B cell (primary cell): ENCODE data around the gene CCDC170. TPM values are rescaled to one million over a fixed set of nuclear protein-coding genes. Genes with fewer than 3 reads are reported as not detected.

Source experiments
- ATAC-seq: fragments of 200-7000 bp; cut with Tn5 transposase; one replicate; pipeline ENCODE4 v1.10.0; 2021; ENCODE audit warnings: low read depth, mild to moderate bottlenecking, moderate number of reproducible peaks, moderate library complexity
- CTCF ChIA-PET: fragments of 350-600 bp; sonication (Branson Sonifier 250); formaldehyde crosslinking; loops from one replicate; lab custom pipeline; 2021; ENCODE audit warnings: antibody characterized with exemption, inconsistent platforms; lab: Charles Lee
- POLR2A ChIA-PET: fragments of 350-600 bp; sonication (Branson Sonifier 250); formaldehyde crosslinking; loops from one replicate; lab custom pipeline; 2021; ENCODE audit warnings: antibody characterized with exemption; lab: Charles Lee
- DNase-seq: peaks from one replicate; pipeline ENCODE4 v3.0.0; 2013
- H2AFZ ChIP-seq: 2 replicates; pipeline ENCODE4 v1.6.1; 2012; ENCODE audit warnings: mild to moderate bottlenecking, low read depth, low read length; ENCODE audit not compliant: insufficient read depth, poor library complexity, severe bottlenecking
- H3K27ac ChIP-seq, 2 donors: 1 replicate in 1 of 2; 2 replicates in 1 of 2; pipeline ENCODE4 v1.5.1; 2012 to 2013; ENCODE audit warnings: low read length in 2 of 2, mild to moderate bottlenecking in 2 of 2, moderate library complexity in 1 of 2
- H3K27me3 ChIP-seq, 4 experiments: fragments of 200-600 bp in 1 of 4; sonication (generic) in 1 of 4; replicated peaks in 1 of 4; 1 replicate in 2 of 4; 2 replicates in 2 of 4; pipeline versions ENCODE4 v1.6.1 to v1.7.0; 2013 to 2016; ENCODE audit warnings: low read length in 3 of 4, mild to moderate bottlenecking in 2 of 4, mixed read lengths in 1 of 4, moderate library complexity in 1 of 4; ENCODE audit not compliant: insufficient read depth in 4 of 4, control insufficient read depth in 3 of 4; ENCODE audit errors: control extremely low read depth in 1 of 4
- H3K36me3 ChIP-seq, 2 experiments: replicated peaks in 1 of 2; 1 replicate in 1 of 2; 2 replicates in 1 of 2; pipeline versions ENCODE4 v1.6.1 to v1.7.1; 2013; ENCODE audit warnings: low read length in 1 of 2; ENCODE audit not compliant: insufficient read depth in 2 of 2, control insufficient read depth in 1 of 2; ENCODE audit errors: control extremely low read depth in 1 of 2, extremely low read depth in 1 of 2
- H3K4me1 ChIP-seq, 2 donors: fragments of 200-600 bp in 1 of 2; sonication (generic) in 1 of 2; 1 replicate in 1 of 2; 2 replicates in 1 of 2; pipeline versions ENCODE4 v1.5.1 to v1.6.1; 2013 to 2017; ENCODE audit warnings: low read length in 2 of 2; ENCODE audit not compliant: control insufficient read depth in 2 of 2, insufficient read depth in 2 of 2
- H3K4me2 ChIP-seq: replicated peaks from 2 replicates; pipeline ENCODE3; 2012; ENCODE audit warnings: mild to moderate bottlenecking, low read depth, low read length; ENCODE audit not compliant: poor library complexity, severe bottlenecking
- H3K4me3 ChIP-seq, 5 experiments: fragments of 200-600 bp in 1 of 5; sonication (generic) in 1 of 5; 1 replicate in 3 of 5; 2 replicates in 2 of 5; pipeline versions ENCODE4 v1.5.1 to v1.7.0; 2011 to 2016; ENCODE audit warnings: low read length in 4 of 5, mild to moderate bottlenecking in 4 of 5, low read depth in 2 of 5, control low read depth in 1 of 5, moderate library complexity in 1 of 5; ENCODE audit not compliant: insufficient read depth in 1 of 5; ENCODE audit errors: control extremely low read depth in 1 of 5, extremely low read depth in 1 of 5
- H3K79me2 ChIP-seq: fragments of 200-600 bp; sonication (generic); one replicate; pipeline ENCODE4 v1.6.0; 2016; ENCODE audit warnings: low read length; ENCODE audit not compliant: control insufficient read depth, insufficient read depth
- H3K9ac ChIP-seq: fragments of 200-600 bp; sonication (generic); 2 replicates; pipeline ENCODE4 v1.6.1; 2017; ENCODE audit warnings: mild to moderate bottlenecking, low read length, moderate library complexity
- H3K9me3 ChIP-seq, 3 donors: one replicate each; pipeline versions ENCODE4 v1.6.1 to v1.7.1; 2013; ENCODE audit warnings: low read length in 2 of 3; ENCODE audit not compliant: control insufficient read depth in 2 of 3, insufficient read depth in 1 of 3; ENCODE audit errors: control extremely low read depth in 1 of 3
- H4K20me1 ChIP-seq: 2 replicates; pipeline ENCODE4 v1.6.0; 2012; ENCODE audit warnings: mild to moderate bottlenecking, low read length; ENCODE audit not compliant: insufficient read depth, control insufficient read depth, poor library complexity, severe bottlenecking
- H3K27ac Mint-ChIP-seq: one replicate; pipeline ENCODE4 v1.8.0; 2021; ENCODE audit warnings: mixed read lengths
- H3K27me3 Mint-ChIP-seq: one replicate; pipeline ENCODE4 v1.8.0; 2021; ENCODE audit warnings: mixed read lengths
- H3K4me1 Mint-ChIP-seq: one replicate; pipeline ENCODE4 v1.8.0; 2021; ENCODE audit warnings: mixed read lengths
- H3K4me3 Mint-ChIP-seq: one replicate; pipeline ENCODE4 v1.8.0; 2021; ENCODE audit warnings: mixed read lengths
- H3K9me3 Mint-ChIP-seq: one replicate; pipeline ENCODE4 v1.8.0; 2022; ENCODE audit warnings: mixed read lengths; ENCODE audit not compliant: insufficient read depth
- EZH2 ChIP-seq: IDR thresholded peaks from 2 replicates; pipeline ENCODE4 v1.6.1; 2012; ENCODE audit warnings: borderline replicate concordance, low read depth, mild to moderate bottlenecking, moderate library complexity, low read length; ENCODE audit not compliant: insufficient read depth, poor library complexity, severe bottlenecking
- WGBS: methylation state at CpG from one replicate; pipeline ENCODE4 v1.1.5; 2013; ENCODE audit warnings: missing lambda C conversion rate; ENCODE audit not compliant: insufficient coverage; 5-methylcytosine and 5-hydroxymethylcytosine counted together
- intact Hi-C: fragments of 100-400 bp; cut with micrococcal nuclease; formaldehyde crosslinking; loops from one replicate; pipeline ENCODE4 v1.10.0; 2022
- polyA plus RNA-seq: library from polyadenylated mRNA; depleted of rRNA; stranded (reverse); fragments of >200 nt; gene quantifications from 2 replicates; pipeline ENCODE4 v1.2.3, GENCODE V29; 2012
- total RNA-seq, 2 donors: library from RNA; stranded (reverse); fragments of 120-200 nt in 1 of 2; gene quantifications; 1 replicate in 1 of 2; 2 replicates in 1 of 2; pipeline versions ENCODE4 v1.2.3 to v1.2.4, GENCODE V29; 2013 to 2022
- TF ChIP-seq, protein P1 (sequence below): fragments of 200-600 bp; IDR thresholded peaks from one replicate; pipeline ENCODE4 v1.8.0; 2022; ENCODE audit warnings: antibody characterized with exemption, mild to moderate bottlenecking

CCDC170 gene
- total and polyA plus RNA-seq, 2 donors (not counting 1 experiment from before 2014, with no cell fraction given): 0.01 TPM; not detected in 1

DNA sequence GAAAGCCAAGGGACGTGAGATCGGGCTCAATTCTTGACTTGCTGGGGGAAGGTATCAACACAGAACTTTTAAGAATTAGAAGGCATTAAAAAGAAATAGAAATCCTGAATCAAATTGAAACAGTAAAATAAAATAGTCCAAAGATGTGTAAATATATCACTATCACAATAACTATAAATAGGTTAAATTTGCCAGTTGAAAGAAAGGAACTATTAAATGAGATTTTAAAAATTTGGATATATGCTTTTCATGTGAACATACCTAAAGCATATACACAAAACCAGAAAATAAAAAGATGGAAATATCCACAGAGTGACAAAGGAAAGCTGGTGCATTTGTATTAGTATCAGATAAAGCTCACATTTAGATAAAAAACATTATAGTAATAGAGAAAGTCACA, 161.3 kb downstream of the CCDC170 start:
- CTCF ChIA-PET: no interaction called here
- no peaks in the 10 kb centered on the region for H3K79me2 ChIP-seq
- no peaks in the 10 kb centered on the region for H3K4me1 ChIP-seq
- no CpG with 5 or more reads among the region's 2 CpGs for WGBS
- no peak for TF ChIP-seq EZH2
- TF ChIP-seq, protein P1, sequence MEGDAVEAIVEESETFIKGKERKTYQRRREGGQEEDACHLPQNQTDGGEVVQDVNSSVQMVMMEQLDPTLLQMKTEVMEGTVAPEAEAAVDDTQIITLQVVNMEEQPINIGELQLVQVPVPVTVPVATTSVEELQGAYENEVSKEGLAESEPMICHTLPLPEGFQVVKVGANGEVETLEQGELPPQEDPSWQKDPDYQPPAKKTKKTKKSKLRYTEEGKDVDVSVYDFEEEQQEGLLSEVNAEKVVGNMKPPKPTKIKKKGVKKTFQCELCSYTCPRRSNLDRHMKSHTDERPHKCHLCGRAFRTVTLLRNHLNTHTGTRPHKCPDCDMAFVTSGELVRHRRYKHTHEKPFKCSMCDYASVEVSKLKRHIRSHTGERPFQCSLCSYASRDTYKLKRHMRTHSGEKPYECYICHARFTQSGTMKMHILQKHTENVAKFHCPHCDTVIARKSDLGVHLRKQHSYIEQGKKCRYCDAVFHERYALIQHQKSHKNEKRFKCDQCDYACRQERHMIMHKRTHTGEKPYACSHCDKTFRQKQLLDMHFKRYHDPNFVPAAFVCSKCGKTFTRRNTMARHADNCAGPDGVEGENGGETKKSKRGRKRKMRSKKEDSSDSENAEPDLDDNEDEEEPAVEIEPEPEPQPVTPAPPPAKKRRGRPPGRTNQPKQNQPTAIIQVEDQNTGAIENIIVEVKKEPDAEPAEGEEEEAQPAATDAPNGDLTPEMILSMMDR: no peak
- H3K27me3 Mint-ChIP-seq: peaks cover 22% of the 10 kb centered on the region
- DNase-seq: no peak
- H3K4me3 ChIP-seq: no peak overlapping the region
- intact Hi-C loops: no loop called here
- H3K9me3 Mint-ChIP-seq: peaks cover 5% of the 10 kb centered on the region
- H3K27ac Mint-ChIP-seq: no peak overlapping the region
- H3K4me2 ChIP-seq: no peak overlapping the region
- peaks cover 0 to 4% (median 2%) of the 10 kb centered on the region in 3 donors for H3K9me3 ChIP-seq
- H3K4me1 Mint-ChIP-seq: no peaks in the 10 kb centered on the region
- no peak overlapping the region for H3K4me3 Mint-ChIP-seq
- no peaks in the 10 kb centered on the region for H3K36me3 ChIP-seq
- no peak for ATAC-seq
- POLR2A ChIA-PET: no interaction called here
- no peak overlapping the region for H3K27ac ChIP-seq
- H3K27me3 ChIP-seq: no peaks in the 10 kb centered on the region
- no peak overlapping the region for H2AFZ ChIP-seq
- no peaks in the 10 kb centered on the region for H4K20me1 ChIP-seq
- H3K9ac ChIP-seq: no peak overlapping the region

DNA sequence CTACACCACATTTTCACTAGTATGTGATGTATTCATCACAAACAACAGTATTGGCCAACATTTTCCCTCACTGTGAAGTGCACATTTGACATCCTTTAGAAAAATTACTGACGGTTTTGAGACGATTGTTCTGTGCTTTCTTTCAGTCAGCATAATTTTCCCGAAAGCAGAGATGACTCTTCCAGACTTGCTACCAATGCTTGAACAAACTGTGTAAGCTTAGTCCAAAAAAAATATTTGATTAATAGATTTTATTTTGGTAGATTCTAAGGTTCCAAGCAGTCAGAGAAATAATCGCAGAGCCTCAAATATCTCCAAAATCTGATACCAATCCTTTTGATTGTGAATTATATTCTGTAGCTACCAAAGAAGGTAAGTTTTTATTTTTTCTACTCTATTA, 162.6 kb downstream of the CCDC170 start:
- Histone ChIP-seq H3K4me2 (no peak overlapping the region), H3K36me3 (no peaks in the 10 kb centered on the region), H3K9ac (no peak overlapping the region), H3K27ac (no peak overlapping the region), H3K79me2 (no peaks in the 10 kb centered on the region), H3K9me3 (peaks cover 0 to 4% (median 2%) of the 10 kb centered on the region in 3 donors), H2AFZ (no peak overlapping the region), H3K4me1 (no peaks in the 10 kb centered on the region), H3K27me3 (no peaks in the 10 kb centered on the region), H4K20me1 (no peaks in the 10 kb centered on the region), H3K4me3 (no peak overlapping the region)
- ChIA-PET CTCF (no interaction called here), POLR2A (no interaction called here)
- Mint-ChIP-seq H3K4me3 (no peak overlapping the region), H3K9me3 (peaks cover 5% of the 10 kb centered on the region), H3K4me1 (no peaks in the 10 kb centered on the region), H3K27me3 (peaks cover 18% of the 10 kb centered on the region), H3K27ac (no peak overlapping the region)
- no peak for TF ChIP-seq EZH2
- TF ChIP-seq, protein P1: no peak
- ATAC-seq: no peak
- WGBS: 86% methylated on average over 2 of the region's 4 CpGs
- intact Hi-C loops: no loop called here
- DNase-seq: no peak
